ENCODE measurements around the gene NCAPD2. TPM values are rescaled to one million over a fixed set of nuclear protein-coding genes. Genes with fewer than 3 reads are reported as not detected.

NCAPD2 gene
- total RNA-seq, 1 experiment from 2014 or later: 266 TPM

DNA sequence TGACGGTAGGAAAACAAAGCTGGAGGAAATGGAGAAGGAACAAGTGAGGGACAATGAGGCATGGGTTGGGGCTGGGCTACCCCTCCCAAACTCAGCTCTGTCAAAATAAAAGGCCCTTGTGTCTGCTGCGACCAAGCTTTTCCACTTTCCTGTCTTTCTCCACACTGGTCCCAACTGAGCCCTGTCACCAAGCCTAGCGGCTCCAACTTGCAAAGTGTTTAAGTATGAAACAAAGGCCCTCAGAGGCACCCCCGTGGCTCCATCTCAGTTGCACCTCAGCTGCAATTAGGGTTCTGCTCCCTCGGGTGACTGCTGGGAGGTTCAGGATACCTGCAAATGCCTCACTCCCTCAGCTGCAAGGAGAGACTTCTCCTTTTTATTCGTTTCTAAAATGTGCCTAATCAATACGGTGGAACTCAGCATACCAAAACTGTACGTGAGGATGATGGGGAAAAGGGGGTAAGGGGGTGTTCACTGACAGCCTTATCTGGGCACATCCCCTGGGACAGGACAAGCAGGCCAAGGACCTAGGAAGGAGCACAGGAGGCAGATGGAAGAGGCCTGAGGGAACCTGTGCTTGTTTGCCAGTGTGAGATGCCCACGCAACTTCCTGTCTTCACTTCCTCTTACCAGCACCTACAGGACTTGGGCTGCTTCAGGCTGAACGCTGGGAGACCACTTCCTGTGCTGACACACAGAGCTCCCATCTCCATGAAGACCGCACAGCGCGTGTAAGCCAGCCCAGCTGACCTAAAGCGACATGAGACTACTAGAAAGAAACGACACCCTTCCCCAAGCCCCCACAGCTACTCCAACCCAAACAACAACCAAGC, 32.3 kb upstream of the NCAPD2 start:
- Histone ChIP-seq H2AFZ (no peak overlapping the region), H3K4me1 (replicated peaks; ENCODE audit: insufficient read depth) (no peaks in the 10 kb centered on the region), H3K27me3 (ENCODE audit: insufficient read depth, low read depth) (no peaks in the 10 kb centered on the region), H3K9me2 (ENCODE audit: insufficient read depth) (no peaks in the 10 kb centered on the region), H3K27ac (no peak overlapping the region), H4K20me1 (ENCODE audit: insufficient read depth) (no peaks in the 10 kb centered on the region), H3K4me2 (no peak overlapping the region), H3K79me2 (ENCODE audit: low read depth) (no peaks in the 10 kb centered on the region), H3K9me3 (ENCODE audit: insufficient read depth, low read depth) (no peaks in the 10 kb centered on the region), H3K4me3 (no peak overlapping the region), H3F3A (ENCODE audit: insufficient read depth, low read depth) (no peaks in the 10 kb centered on the region; the same call in 1 of the 2 replicates), H3K36me3 (ENCODE audit: low read depth) (no peaks in the 10 kb centered on the region)
- TF ChIP-seq CTCF (conservative IDR thresholded peaks at IDR 0.05) (no peak), EZH2 (IDR thresholded peaks at IDR 0.05; ENCODE audit: low read depth) (no peak)
- ChIA-PET CTCF (no interaction called here), POLR2A (ENCODE audit: unreplicated experiment) (interaction anchor here (0.5 to 0.7 kb wide), 5 partner anchors 9 to 125 kb away, joined by 3 to 11 read pairs (median 5); no protein-coding TSS in a partner anchor)
- no peak for DNase-seq
- no TSS peak for BruUV-seq (replicated peaks)
- intact Hi-C loops (cut with micrococcal nuclease; ENCODE audit: unreplicated experiment): no loop called here

DNA sequence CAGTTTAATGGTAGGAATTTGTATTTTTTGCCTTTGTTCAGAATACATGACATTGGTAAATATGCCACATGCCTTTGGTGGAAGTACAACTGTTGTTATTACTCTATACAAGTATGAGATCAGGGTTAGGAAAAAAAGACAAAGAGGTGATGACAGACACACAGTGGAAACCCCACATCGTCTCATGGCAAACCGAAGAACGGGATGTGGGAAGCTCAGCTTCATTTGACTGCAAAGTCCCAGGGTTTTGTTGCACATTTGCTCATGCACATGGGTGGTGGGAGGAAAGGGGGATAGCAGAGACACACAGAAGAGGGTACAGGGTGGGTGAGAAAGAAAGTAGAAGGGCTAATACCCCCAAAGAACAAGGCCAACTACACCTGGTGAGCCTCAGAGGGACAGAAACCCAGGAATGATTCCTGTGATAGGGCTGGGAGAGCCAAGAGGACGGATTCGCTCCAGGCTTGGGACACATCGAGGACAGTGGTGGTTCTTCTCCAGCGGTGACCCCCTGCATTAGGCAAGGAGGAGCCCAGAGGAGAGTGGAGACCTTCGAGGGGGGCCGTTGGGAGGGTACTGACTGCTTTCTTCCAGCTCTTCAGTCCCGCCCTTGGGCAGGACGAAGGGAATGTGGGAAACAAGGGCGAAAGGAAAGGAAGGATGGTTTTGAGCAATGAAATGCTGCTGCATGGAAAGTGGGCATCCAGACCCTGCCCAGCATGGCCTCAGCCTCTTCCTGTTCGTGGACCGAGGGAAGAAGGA, 31.5 kb upstream of the NCAPD2 start:
- H3K4me1 ChIP-seq (replicated peaks; ENCODE audit: insufficient read depth): no peaks in the 10 kb centered on the region
- H3K36me3 ChIP-seq (ENCODE audit: low read depth): no peaks in the 10 kb centered on the region
- no peaks in the 10 kb centered on the region for H4K20me1 ChIP-seq (ENCODE audit: insufficient read depth)
- H3K79me2 ChIP-seq (ENCODE audit: low read depth): no peaks in the 10 kb centered on the region
- H3K4me2 ChIP-seq: no peak overlapping the region
- no peak overlapping the region for H3K4me3 ChIP-seq
- no peaks in the 10 kb centered on the region for H3K9me2 ChIP-seq (ENCODE audit: insufficient read depth)
- no peak overlapping the region for H2AFZ ChIP-seq
- no peaks in the 10 kb centered on the region for H3K27me3 ChIP-seq (ENCODE audit: insufficient read depth, low read depth)
- intact Hi-C loops (cut with micrococcal nuclease; ENCODE audit: unreplicated experiment): no loop called here
- CTCF ChIA-PET: no interaction called here
- no peaks in the 10 kb centered on the region; the same call in 1 of the 2 replicates for H3F3A ChIP-seq (ENCODE audit: insufficient read depth, low read depth)
- POLR2A ChIA-PET (ENCODE audit: unreplicated experiment): interaction anchor here (0.7 kb wide), 2 partner anchors 70 to 126 kb away, joined by 3 to 5 read pairs; no protein-coding TSS in a partner anchor
- H3K27ac ChIP-seq: no peak overlapping the region
- BruUV-seq (replicated peaks): no TSS peak
- H3K9me3 ChIP-seq (ENCODE audit: insufficient read depth, low read depth): no peaks in the 10 kb centered on the region
- DNase-seq: no peak
- TF ChIP-seq EZH2 (IDR thresholded peaks at IDR 0.05; ENCODE audit: low read depth) (no peak), CTCF (conservative IDR thresholded peaks at IDR 0.05) (no peak)

DNA sequence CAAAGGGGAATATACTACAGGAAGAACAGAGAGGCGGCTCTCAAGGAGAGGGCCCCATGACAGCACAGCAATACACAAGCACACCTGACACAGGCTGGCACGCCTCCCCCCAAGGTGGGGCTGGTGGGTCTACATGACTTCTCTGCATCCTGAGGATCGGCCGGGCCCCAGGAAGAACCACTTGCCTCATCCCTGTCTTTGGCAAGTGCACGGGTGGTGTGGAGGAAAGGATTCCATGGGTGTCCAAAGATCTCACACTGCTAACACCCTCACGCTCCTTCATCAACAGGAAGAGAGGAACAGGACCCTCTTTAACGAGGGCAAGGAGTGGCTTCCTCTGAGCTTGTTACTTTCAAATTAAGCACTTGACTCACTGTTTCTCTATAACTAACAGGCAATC, 30.7 kb upstream of the NCAPD2 start:
- CTCF ChIA-PET: interaction anchor here (0.9 kb wide), 1 partner anchor 40 kb away, joined by 5 read pairs; no protein-coding TSS in a partner anchor
- intact Hi-C loops (cut with micrococcal nuclease; ENCODE audit: unreplicated experiment): no loop called here
- Histone ChIP-seq H3K27ac (no peak overlapping the region), H3F3A (ENCODE audit: insufficient read depth, low read depth) (no peaks in the 10 kb centered on the region; the same call in 1 of the 2 replicates), H3K9me2 (ENCODE audit: insufficient read depth) (no peaks in the 10 kb centered on the region), H2AFZ (no peak overlapping the region), H3K27me3 (ENCODE audit: insufficient read depth, low read depth) (no peaks in the 10 kb centered on the region), H3K9me3 (ENCODE audit: insufficient read depth, low read depth) (no peaks in the 10 kb centered on the region), H3K4me2 (no peak overlapping the region), H4K20me1 (ENCODE audit: insufficient read depth) (no peaks in the 10 kb centered on the region), H3K4me3 (no peak overlapping the region), H3K79me2 (ENCODE audit: low read depth) (no peaks in the 10 kb centered on the region), H3K4me1 (replicated peaks; ENCODE audit: insufficient read depth) (no peaks in the 10 kb centered on the region), H3K36me3 (ENCODE audit: low read depth) (no peaks in the 10 kb centered on the region)
- no TSS peak for BruUV-seq (replicated peaks)
- no peak for DNase-seq
- no peak for TF ChIP-seq CTCF (conservative IDR thresholded peaks at IDR 0.05)
- no peak for TF ChIP-seq EZH2 (IDR thresholded peaks at IDR 0.05; ENCODE audit: low read depth)
- POLR2A ChIA-PET (ENCODE audit: unreplicated experiment): interaction anchor here (0.7 kb wide), 1 partner anchor 558 kb away, joined by 5 read pairs; no protein-coding TSS in a partner anchor
